NCI-H146 treated with DMSO at 0.1 percent for 48 hours (cell line): ENCODE measurements around the gene ZNF513.

Experiments
- DNase-seq: peaks from one replicate; lab custom pipeline; 2025; ENCODE audit not compliant: unreplicated experiment; lab: John Stamatoyannopoulos, UW

ZNF513 gene

GRCh38 chr2:27381577-27382181, 1.1 kb upstream of the ZNF513 start:
- DNase-seq = no peak

- DNase-seq = no peak
These were observed 503 bp downstream of the ZNF513 start for GRCh38 chr2:27379836-27380625.

DNA sequence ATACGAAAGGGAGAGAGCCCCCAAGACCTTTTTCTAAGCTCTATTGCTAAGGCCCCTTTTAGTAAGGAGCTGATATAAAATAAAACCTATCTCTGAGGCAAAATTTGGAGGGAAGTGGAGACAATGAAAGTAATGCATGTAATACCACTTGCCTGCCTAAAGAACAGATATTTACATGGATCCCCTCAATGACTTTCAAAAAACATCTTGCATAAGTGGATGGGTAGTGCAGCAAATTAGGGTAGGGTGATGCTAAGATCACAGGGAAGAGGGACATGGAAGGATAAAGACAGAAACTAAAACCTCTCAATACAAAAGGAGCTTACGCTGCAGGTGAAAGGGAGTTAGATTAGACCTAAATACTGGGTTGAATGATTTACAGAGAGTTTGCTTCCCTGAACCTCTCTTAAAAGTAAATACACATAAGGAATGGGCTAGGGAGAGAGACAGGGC, 1.1 kb downstream of the ZNF513 start:
- DNase-seq = no peak

- DNase-seq = no peak
These were observed 1.7 kb downstream of the ZNF513 start for GRCh38 chr2:27378809-27379290.

GRCh38 chr2:27378096-27378808, 2.3 kb downstream of the ZNF513 start:
- no peak for DNase-seq

- DNase-seq = no peak
These were observed 2.9 kb downstream of the ZNF513 start for GRCh38 chr2:27377618-27378095.

DNA sequence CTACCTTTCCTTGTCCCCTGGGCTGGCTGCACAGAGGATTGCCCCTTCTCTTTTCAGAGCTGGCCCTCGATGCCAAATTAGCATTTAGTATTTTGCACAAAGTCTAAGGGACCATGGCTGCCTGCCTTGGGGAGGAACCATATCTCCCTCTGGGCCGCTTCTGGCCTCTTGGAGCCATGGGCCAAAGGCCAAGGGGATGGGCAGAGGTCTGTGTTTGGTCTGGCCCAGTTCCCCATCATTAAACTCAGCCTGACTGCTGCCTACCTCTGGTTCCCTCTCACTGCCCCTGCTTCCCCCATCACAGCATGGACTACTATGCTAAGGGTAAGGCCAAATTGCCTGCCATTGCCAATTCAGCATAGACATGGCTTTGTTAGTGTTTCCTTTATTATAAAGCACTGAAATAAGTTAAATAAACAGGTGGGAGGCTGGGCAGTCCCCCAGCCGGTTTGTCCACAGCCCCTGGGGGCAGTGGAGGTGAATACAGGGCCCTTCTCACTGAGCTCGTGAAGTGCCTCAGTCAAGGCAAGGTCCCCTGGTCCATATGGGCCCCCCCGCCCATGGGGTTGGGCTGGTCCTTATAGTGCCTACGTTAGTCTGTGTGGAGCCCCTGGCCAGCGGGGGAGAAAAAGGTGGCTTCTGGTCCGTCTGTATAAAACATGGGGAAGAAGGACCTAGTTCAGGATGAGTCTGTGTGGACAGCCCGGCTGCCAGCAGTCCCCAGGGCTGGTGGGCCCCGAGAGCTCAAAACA, 3.5 kb downstream of the ZNF513 start:
- no peak for DNase-seq

DNA sequence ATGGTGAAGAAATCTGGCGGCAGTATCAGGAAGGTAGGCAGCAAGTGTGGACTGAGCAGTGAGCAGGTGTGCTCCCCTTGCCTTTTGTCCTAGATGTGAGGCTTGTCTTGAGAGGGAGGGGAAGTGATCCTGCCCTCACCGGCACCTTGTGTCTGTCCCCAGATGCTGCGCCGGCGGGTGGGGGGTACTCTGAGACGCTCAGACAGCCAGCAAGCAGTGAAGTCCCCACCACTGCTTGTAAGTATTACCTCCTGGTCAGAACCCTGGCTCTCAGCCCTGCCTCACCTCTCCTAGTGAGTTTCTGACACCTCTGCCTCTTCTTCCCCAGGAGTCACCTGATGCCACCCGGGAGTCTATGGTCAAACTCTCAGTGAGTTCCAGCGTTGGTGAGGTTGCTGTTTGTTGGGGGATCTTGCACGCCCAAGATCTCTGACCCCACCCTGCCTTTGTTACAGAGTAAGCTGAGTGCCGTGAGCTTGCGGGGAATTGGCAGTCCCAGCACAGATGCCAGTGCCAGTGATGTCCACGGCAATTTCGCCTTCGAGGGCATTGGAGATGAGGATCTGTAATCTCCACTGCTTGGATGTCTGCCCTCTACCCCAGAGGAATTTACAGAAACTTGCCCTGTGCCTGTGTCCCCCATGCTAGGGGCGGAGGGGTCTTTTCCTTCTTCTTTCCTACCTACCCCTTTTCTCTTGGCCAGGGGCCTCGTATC, 4.2 kb downstream of the ZNF513 start:
- no peak for DNase-seq

GRCh38 chr2:27375513-27376099, 4.9 kb downstream of the ZNF513 start:
- no peak for DNase-seq

DNA sequence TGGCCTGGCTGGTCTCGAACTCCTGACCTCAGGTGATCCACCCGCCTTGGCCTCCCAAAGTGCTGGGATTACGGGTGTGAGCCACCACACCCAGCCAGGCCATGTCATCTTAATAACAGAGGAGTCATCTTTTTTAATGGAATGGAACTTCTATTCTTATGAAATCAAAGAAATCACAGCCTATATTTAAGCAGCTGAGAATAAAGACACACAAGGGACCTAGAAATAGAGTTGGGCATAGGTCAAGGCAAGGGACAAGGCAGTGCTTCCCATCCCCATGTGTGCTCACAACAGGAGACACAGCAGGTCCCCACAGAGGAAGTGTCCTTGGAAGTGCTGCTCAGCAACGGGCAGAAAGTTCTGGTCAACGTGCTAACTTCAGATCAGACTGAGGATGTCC, 7.0 kb downstream of the ZNF513 start:
- no peak for DNase-seq

GRCh38 chr2:27372937-27373336, 7.6 kb downstream of the ZNF513 start:
- DNase-seq = no peak

DNA sequence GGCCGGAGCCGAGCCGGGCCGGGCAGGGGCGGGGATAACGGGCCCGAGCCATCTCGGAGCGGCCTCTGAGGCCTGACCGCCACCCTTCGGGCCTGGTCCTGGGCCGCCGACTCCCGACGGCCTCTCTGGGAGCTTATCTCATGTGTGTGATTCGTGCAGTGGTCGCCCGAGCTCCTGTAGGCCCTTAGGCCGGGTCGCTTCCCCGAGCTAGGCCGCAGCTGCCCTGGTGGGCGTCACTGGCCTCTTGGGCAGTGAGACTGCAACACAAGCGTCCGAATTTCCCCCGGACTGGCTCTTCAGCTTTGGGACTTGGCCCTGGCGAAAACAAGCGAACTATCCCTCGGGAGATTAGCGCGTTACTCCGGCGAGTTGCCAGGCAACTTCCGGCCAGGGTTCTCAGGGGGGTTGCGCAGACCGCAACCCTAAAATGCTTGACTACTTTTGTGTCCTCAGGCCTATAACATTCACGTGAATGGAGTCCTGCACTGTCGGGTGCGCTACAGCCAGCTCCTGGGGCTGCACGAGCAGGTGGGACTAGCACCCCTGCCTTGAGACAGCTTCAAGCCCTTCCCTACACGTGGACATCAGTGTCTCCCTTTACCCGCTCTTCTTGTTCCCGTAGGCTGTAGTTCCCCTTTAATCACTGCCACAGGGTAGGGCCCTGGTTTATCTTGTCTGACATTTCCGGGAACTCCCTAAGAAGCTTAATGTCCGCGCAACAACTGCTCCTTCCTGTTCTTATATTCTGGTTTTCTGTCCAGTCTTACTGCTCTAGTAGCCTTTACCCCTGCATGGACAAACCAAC, 9.5 kb downstream of the ZNF513 start:
- DNase-seq = no peak

DNA sequence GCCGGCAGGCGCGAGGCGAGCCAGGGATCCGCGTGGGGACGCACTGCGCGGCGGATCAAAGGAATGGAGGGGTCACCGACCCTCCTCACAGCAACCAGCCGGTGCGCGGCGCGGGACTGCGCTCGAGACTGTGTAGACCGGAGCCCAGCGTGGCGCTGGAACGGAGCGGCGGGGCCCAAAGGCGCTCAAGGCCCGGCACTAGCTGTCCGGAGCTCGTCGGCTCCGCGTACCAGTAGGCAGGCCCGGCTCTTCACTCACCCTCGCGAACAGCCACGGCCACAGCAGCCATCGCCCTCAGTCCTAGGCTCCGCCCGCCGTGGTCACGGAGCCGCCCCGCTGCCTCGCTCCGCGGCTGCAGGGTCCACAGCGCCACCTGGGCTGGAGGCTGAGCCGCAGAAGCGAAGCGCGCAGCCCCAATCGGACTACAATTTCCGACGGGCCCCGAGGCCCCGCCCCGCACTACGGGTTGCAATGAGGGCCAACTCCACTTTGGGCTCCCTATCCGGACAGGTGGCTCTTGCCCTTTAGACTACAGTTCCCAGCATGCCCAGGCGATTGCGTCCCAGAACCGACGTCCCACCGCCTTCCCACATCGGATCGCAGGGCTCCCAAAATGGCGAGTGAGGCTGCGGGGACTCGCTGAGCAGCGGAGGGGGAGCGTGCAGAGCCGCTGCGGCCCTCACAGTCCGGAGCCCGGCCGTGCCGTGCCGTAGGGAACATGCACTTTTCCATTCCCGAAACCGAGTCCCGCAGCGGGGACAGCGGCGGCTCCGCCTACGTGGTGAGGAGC, 10.3 kb downstream of the ZNF513 start, which contains the start of the genes EIF2B4 and SNX17:
Gene EIF2B4, minus strand, starts transcription at position 313 of the 790 bp plus-strand sequence. Its CDS starts 24 bp downstream, at position 289.
Gene SNX17, plus strand, starts transcription at position 591 of the 790 bp plus-strand sequence. Its CDS starts 128 bp downstream, at position 719.
- peak; percentile 97 for DNase-seq

GRCh38 chr2:27369471-27370025, 11.0 kb downstream of the ZNF513 start:
- DNase-seq = peak; percentile 19

- no peak for DNase-seq
These were observed 16.6 kb downstream of the ZNF513 start for GRCh38 chr2:27363933-27364332.

DNA sequence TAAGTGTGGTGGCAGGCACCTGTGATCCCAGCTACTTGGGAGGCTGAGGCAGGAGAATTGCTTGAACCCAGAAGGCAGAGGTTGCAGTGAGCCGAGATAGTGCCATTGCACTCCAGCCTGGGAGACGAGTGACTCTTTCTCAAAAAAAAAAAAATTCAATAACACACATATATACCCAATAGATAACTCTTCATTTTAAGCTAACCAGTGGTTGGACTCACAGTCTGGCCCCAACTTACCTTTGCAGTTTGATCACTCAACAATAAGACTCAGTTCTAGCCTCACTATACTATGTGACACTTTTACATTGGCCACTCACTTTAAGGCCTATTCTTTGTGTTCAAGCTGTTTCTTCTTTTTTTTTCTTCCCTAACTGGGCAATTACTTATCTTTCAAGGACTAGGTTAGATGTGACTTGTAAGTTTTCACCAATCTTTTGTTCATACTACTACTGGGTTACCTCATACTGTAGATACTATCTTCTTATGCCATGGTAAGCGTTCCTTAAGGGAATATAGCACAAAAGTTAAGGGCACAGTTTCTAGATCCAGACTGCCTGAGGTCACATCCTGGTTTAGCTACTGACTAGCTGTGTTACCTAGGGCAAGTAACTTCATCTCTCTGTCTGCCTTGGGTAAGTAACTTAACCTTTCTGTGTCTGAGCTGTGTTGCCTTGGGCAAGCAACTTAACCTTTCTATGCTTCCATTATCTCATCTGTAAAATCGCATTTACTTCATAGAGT, 17.7 kb downstream of the ZNF513 start:
- DNase-seq = no peak
